ENCODE measurements around the gene DYNC2LI1.

The DYNC2LI1 gene

GRCh38 chr2:43777306-43777926, 3.6 kb downstream of the DYNC2LI1 start:
- Histone ChIP-seq H3K9me2 (replicated peaks; ENCODE audit: insufficient read depth, low read length) (no peaks in the 10 kb centered on the region), H3K79me2 (ENCODE audit: insufficient read depth, low read length) (no peaks in the 10 kb centered on the region), H3F3A (ENCODE audit: insufficient read depth) (0 out of 2 replicates have a peak, but pooled peaks cover 6% of the 10 kb centered on the region), H3K9me3 (ENCODE audit: insufficient read depth, low read length) (no peaks in the 10 kb centered on the region), H3K4me2 (ENCODE audit: low read depth, low read length, poor library complexity, severe bottlenecking) (no peak overlapping the region), H3K36me3 (ENCODE audit: low read length) (no peaks in the 10 kb centered on the region), H3K4me3 (ENCODE audit: insufficient read depth, low read length, poor library complexity, severe bottlenecking) (no peak overlapping the region), H2AFZ (ENCODE audit: low read depth, low read length, severe bottlenecking) (no peak overlapping the region), H3K27ac (ENCODE audit: low read depth, low read length) (no peak overlapping the region), H3K27me3 (ENCODE audit: low read length) (no peaks in the 10 kb centered on the region), H4K20me1 (ENCODE audit: low read depth, low read length) (no peaks in the 10 kb centered on the region), H3K9ac (ENCODE audit: low read length) (no peak overlapping the region)
- TF ChIP-seq EZH2phosphoT487 (conservative IDR thresholded peaks at IDR 0.05; ENCODE audit: low read length) (no peak), CTCF (IDR thresholded peaks at IDR 0.05; ENCODE audit: insufficient read depth, low read length, poor library complexity, severe bottlenecking) (no peak)

DNA sequence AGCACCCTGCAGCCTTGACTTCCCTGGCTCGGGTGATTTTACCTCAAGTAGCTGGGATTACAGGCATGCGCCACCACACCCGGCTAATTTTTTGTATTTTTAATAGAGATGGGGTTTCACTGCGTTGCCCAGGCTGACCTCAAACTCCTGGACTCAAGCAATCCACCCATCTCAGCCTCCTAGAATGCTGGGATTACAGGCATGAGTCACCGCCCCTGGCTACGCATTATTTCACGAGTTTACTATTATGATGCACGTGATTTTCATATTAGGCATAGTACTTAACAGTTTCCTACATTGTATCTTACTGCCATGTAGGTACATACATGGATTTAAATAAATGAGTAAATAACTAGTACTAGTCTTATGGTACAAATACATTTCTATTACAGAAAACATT, 4.4 kb downstream of the DYNC2LI1 start:
- 0 out of 2 replicates have a peak, but pooled peaks cover 6% of the 10 kb centered on the region for H3F3A ChIP-seq (ENCODE audit: insufficient read depth)
- H3K79me2 ChIP-seq (ENCODE audit: insufficient read depth, low read length) = no peaks in the 10 kb centered on the region
- H3K36me3 ChIP-seq (ENCODE audit: low read length) = no peaks in the 10 kb centered on the region
- no peak overlapping the region for H3K27ac ChIP-seq (ENCODE audit: low read depth, low read length)
- no peaks in the 10 kb centered on the region for H4K20me1 ChIP-seq (ENCODE audit: low read depth, low read length)
- no peaks in the 10 kb centered on the region for H3K27me3 ChIP-seq (ENCODE audit: low read length)
- no peaks in the 10 kb centered on the region for H3K9me3 ChIP-seq (ENCODE audit: insufficient read depth, low read length)
- no peaks in the 10 kb centered on the region for H3K9me2 ChIP-seq (replicated peaks; ENCODE audit: insufficient read depth, low read length)
- no peak overlapping the region for H3K4me3 ChIP-seq (ENCODE audit: insufficient read depth, low read length, poor library complexity, severe bottlenecking)
- no peak overlapping the region for H2AFZ ChIP-seq (ENCODE audit: low read depth, low read length, severe bottlenecking)
- H3K9ac ChIP-seq (ENCODE audit: low read length) = no peak overlapping the region
- TF ChIP-seq CTCF (IDR thresholded peaks at IDR 0.05; ENCODE audit: insufficient read depth, low read length, poor library complexity, severe bottlenecking) (no peak), EZH2phosphoT487 (conservative IDR thresholded peaks at IDR 0.05; ENCODE audit: low read length) (no peak)
- H3K4me2 ChIP-seq (ENCODE audit: low read depth, low read length, poor library complexity, severe bottlenecking) = no peak overlapping the region

DNA sequence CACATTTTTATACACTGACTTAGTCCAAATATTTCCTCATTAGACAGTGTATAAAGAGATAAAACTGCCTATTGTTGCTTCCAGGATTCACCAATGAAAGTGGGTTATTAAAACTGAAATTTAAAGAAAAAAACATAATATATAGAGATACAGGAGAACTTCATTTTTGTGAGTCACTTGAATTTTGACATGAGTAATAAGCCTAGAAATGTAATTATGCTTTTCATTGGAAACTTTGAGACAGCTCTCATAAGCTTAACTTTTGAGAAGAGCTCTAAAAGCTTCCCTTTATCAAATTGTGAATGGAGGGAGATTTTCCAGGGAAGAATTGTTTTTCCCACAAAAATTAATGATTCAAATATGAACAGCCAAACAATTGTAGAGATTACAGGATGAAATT, 14.1 kb downstream of the DYNC2LI1 start:
- H3K36me3 ChIP-seq (ENCODE audit: low read length) = no peaks in the 10 kb centered on the region
- no peaks in the 10 kb centered on the region for H3K9me2 ChIP-seq (replicated peaks; ENCODE audit: insufficient read depth, low read length)
- no peaks in the 10 kb centered on the region for H4K20me1 ChIP-seq (ENCODE audit: low read depth, low read length)
- no peak overlapping the region for H2AFZ ChIP-seq (ENCODE audit: low read depth, low read length, severe bottlenecking)
- no peak overlapping the region for H3K9ac ChIP-seq (ENCODE audit: low read length)
- no peak overlapping the region for H3K4me2 ChIP-seq (ENCODE audit: low read depth, low read length, poor library complexity, severe bottlenecking)
- H3K79me2 ChIP-seq (ENCODE audit: insufficient read depth, low read length) = no peaks in the 10 kb centered on the region
- no peaks in the 10 kb centered on the region for H3K9me3 ChIP-seq (ENCODE audit: insufficient read depth, low read length)
- TF ChIP-seq CTCF (IDR thresholded peaks at IDR 0.05; ENCODE audit: insufficient read depth, low read length, poor library complexity, severe bottlenecking) = no peak
- TF ChIP-seq EZH2phosphoT487 (conservative IDR thresholded peaks at IDR 0.05; ENCODE audit: low read length) = no peak
- H3K4me3 ChIP-seq (ENCODE audit: insufficient read depth, low read length, poor library complexity, severe bottlenecking) = no peak overlapping the region
- no peaks in the 10 kb centered on the region for H3K27me3 ChIP-seq (ENCODE audit: low read length)
- H3K27ac ChIP-seq (ENCODE audit: low read depth, low read length) = no peak overlapping the region
- H3F3A ChIP-seq (ENCODE audit: insufficient read depth) = no peaks in the 10 kb centered on the region

All from SU-DHL-6 (cell line).